T-helper 2 cell (primary cell): Measurements from ENCODE around the gene DHX58.

Experiments used
- DNase-seq, 5 experiments: peaks; one replicate each; pipeline versions ENCODE4 v3.0.0 to v3.0.0-alpha.2; 2012 to 2022

DHX58 gene

GRCh38 chr17:42109086-42109485 is 3.4 kb downstream of the DHX58 start:
- no peak for DNase-seq

DNA sequence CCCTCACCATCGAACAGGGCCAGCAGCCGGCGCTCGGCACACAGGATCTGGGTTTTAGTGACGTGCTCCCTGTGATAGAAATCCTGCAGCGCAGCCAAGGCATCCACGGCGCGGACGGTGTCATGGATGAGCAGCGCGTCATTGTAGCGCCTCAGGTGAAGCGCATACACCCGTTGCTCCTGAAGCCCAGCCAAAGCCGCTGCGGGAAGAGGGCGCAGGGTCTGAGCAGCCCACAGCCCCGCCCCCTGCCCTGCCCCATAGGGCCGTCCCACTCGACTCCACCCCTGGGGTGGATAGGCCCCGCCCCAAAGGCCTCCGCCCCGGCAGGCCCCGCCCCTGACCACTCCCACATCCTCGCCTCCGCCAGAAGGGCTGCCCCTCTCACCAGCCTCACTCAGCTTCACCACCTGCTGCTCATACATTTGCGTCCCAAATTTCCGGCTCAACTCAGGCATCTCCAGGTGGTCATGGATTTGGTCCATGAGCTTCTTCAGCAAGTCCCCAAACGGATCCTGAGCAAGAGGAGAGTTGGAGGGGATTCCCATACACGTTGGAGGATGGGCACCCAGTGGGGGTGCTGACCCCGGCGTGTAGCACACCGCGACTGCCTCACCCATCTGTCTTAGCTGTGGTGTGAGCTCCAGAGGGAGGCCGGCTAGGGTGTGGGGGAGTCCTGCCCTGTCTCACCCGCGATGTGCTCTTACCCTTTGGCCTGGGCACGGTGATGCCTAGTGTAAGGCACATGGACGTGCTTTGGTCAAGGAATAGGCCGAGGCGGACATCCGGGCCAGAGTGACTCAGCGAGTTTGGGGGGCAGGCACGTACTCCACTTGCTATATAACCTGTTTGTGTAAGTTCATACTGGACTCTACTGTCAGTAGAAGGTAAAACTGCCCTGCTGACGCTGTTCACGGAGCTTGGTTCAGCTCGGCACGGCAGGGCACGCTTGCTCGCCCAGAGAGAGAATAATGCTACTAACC is 4.6 kb downstream of the DHX58 start:
- peak; percentile 69 to 89 (median 83) for DNase-seq

DNA sequence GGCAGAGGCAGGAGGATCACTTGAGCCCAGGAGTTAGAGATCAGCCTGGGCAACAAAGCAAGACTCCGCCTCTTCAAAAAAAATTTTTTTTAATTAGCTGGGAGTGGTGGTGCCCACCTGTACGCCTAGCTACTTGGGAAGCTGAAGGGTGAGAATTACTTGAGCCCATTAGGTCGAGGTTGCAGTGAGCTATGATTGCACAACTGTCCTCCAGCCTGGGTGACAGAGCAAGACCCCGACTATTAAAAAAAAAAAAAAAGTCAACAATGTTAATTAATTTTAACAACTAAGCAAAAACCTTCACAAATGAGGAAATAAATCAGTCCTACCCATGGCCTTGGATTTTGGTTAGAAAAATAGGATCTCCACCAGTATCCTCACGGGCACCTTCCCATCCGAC is 5.4 kb downstream of the DHX58 start:
- DNase-seq: no peak

DNA sequence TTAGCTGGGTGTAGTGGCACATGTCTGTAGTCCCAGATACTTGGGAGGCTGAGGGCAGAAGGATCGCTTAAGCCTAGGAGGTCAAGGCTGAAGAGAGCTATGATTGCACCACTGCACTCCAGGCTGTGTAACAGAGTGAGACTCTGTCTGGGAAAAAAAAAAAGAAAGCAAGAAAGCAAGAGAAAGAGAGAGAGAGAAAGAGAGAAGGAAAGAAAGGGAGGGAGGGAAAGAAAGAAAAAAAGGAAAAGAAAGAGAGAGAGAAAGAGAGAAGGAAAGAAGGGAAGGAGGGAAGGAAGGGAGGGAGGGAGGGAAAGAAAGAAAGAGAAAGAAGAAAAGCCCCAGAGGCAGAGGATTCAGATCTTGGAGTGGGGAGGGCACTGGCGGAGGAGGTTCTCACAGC is 6.5 kb downstream of the DHX58 start:
- DNase-seq: no peak

GRCh38 chr17:42104264-42104663 is 8.2 kb downstream of the DHX58 start:
- no peak for DNase-seq

GRCh38 chr17:42103221-42103954 is 9.1 kb downstream of the DHX58 start:
- DNase-seq: no peak

GRCh38 chr17:42101513-42102292 is 10.8 kb downstream of the DHX58 start:
- DNase-seq: peak; percentile 30 to 59 (median 38)

- no peak for DNase-seq
Observed at GRCh38 chr17:42098730-42099399, 13.6 kb downstream of the DHX58 start.

DNA sequence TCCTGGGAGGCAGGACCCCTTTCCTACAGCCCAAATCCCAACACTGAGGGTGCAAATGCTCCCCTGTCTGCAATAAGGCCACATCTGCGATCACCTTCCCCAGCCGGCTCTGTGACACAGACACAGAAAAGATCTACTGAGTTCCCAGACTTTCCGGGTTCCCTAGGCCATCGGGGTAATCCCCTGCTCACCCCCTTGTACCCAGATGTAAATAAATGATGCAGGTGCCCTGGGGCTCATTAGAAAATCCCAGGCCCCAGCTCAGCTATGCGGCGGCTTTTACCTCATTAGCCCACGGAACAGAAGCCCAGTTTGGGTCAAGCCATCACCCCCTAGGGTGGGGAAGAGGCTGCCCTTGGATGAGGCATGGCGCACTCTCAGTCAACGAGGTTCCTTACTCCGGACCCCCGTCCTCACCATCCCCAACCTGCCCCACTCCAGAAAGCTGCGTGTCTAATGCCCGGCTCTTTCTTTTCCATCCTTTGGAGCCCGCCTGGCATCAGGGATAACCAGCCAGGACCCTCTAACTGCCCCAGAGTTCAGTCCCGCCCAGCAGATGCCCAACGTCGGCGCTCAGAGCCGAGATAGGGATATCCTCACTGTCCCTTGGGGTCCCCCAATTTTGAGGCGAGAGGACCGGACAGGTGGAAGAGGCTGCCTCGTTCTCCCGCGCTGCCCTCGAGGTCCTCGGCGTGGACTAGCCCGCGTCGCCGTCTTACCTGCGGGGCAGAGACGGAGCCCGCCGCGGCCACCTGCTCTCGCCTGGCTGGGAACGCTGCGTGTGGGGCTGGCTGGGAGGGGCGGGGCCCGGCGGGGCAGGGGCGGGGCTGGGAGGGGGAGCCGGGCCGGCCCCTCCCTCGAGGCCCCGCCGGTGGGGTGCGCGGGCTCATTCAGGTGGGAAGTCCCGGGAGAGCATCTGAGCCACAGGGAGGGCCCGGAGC is 14.6 kb downstream of the DHX58 start, which contains the start of gene ZNF385C:
Gene ZNF385C (minus strand): TSS at position 783 of the 941 bp plus-strand sequence. CDS start 35,417 bp downstream, outside the sequence.
- DNase-seq: peak in 4 of 5 experiments; percentile 7 to 49 (median 33)

DNA sequence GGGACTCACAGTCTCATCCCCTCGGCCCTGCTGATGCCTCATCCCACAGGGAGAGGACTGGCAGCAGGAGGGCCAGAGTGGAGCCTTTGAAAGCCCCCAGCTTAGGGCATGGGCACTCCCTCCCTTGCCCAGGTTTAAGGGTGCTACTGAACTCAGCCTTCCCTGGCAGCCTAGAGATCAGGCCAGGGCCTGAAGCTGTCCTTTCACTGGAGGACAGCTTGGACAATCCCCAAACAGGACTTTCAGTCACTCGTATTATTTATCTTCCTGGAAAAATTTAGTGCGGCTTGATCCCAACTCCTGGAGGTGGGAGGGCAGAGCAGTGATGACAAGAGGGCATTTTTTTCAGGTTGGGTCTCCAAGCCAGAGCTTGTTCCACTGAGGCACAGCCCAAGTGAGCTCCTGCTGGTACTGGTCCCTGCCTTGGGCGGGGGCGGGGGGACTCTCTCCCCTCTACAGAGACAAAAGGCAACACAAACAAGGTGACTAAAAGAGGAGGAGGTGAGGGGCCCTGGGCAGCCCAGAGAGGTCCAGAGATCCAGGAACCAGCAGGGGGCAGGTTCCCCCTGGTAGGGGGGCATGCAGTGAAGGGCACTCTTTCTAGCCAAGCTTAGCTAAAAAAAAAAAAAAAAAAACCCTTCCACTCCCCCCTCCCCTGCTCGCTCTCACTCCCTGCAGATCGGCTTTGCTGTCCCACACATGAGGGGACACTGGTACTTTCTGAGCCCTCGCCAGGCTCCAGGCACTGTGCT is 16.0 kb downstream of the DHX58 start:
- no peak for DNase-seq

DNA sequence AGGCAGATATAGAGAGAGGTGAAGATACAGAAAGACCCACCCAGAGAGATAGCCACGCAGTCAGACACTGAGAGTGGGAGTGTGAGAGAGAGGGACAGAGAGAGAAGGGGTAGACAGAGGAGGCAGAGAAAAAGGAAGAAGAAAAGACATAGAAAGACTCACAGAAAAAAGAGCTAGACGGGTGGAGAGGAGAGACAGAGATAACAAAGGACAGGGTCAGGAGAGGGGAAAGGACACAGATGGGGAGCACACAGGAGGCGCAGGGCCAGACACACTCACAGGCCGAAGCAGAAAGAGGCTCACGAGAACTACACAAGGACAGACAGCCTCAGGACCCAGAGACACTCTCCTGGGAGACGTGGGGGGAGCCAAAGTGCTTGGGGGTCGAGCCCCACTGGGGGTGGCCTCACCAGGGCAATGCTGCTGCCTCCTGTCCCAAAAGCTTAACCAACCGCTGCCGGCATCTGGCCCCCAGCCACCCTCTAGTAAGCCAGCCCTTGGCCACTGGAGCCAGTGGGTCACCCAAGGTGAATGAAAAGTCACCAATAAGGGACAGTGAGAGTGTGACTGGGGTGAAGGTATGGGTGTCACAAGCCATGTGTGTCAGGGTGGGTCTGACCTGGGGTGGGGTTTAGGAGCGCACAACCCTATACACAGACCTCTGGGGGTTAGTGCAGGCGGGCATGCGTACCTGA is 18.0 kb downstream of the DHX58 start:
- no peak for DNase-seq

DNA sequence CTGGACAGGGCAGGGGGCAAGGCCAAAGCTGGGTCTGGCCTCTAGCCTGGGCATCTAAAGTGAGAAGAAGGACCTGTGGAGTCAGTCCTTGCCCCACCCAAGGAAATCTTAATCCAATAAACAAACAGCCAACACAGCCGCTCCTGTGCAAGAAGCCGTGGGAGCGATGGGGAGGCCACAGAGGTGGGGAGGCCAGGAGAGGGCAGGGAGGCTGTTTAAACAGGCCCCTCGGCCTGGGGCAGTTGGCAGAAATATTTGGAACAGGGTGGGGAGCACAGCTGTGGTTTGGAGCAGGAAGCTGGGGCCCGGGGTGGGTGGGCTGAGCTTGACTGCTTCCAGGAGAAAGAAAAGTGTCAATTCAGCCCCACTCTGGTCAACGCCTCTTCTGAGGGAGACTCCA is 19.6 kb downstream of the DHX58 start:
- DNase-seq: no peak

DNA sequence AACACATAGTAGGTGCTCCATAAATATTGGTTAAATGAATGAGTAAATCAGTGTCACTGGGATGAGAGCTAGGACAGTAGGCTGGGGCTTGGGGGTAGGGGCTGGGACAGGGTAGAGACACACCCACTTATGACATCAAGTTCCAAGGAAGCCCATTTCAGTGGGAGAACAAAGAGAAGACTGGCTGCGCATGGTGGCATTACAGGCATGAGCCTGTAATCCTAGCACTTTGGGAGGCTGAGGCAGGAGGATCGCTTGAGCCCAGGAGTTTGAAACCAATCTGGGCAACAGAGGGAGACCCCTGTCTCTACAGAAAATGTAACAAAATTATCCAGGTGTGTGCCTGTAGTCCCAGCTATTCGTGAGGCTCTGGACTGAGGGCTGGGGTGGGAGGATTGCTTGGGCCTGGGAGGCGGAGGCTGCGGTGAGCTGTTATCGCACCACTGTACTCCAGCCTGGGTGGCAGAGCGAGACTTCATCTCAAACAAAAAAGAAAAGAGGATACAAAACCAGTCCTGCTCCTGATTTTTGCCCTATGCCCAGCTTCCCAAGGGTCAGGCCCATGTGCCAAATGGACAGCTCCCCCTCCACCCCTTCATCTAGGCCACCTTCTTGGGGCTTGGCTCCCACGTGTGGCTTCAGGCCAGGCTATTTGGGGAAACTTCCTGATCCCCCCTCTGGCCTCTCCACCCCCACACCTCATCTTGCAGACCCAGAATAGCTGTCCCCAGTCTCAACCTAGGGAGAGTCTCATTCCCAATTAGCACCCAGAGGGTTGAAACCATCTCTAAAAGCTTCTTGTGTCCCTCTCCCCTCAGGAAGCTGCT is 21.3 kb downstream of the DHX58 start:
- no peak for DNase-seq

- no peak for DNase-seq
Observed at GRCh38 chr17:42088736-42089135, 23.8 kb downstream of the DHX58 start.

GRCh38 chr17:42087736-42088705 is 24.5 kb downstream of the DHX58 start:
- no peak for DNase-seq

DNA sequence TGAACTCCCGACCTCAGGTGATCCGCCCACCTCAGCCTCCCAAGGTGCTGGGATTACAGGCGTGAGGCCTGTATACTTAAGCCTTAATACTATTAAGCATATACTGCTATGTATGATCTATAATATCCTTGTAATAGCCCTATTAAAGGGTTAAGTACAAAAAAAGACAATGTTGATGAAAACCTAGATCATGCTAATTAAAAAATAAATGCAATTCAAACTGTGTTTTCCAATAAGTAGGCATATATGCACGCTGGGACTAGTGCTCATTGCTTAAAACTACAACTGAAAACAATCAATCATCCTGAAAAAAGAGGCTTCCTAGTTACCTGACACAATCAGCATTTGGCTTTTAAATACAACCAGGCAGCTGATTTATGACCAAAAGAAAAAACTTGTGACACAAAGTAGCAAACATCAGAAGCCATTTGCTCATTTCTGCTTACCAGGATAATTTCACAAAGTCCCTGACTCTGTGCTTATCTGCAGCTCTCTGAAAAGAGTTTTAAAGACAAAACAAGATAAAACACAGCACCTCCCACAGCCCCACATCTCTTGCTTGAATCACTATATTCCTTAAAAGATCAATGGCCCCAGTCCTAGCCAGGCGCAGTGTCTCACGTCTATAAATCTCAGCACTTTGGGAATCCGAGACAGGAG is 25.3 kb downstream of the DHX58 start:
- no peak for DNase-seq
